CD1c-positive myeloid dendritic cell (primary cell): ENCODE results near the gene DONSON.

Experiments
- DNase-seq: peaks from one replicate; pipeline ENCODE4 v3.0.0-alpha.2; 2016; ENCODE audit errors: extremely low spot score

Gene DONSON

GRCh38 chr21:33561373-33561772, 27.1 kb downstream of the DONSON start:
- no peak for DNase-seq

GRCh38 chr21:33560965-33561364, 27.5 kb downstream of the DONSON start:
- DNase-seq: no peak

GRCh38 chr21:33559813-33560212, 28.7 kb downstream of the DONSON start:
- DNase-seq: no peak

- DNase-seq: no peak
These were observed 29.6 kb downstream of the DONSON start for GRCh38 chr21:33558777-33559421.

GRCh38 chr21:33557447-33557846, 31.0 kb downstream of the DONSON start:
- DNase-seq: no peak

GRCh38 chr21:33554982-33555344, 33.5 kb downstream of the DONSON start:
- DNase-seq: no peak

GRCh38 chr21:33554236-33554981, 34.1 kb downstream of the DONSON start:
- DNase-seq: no peak

- no peak for DNase-seq
These were observed 35.4 kb downstream of the DONSON start for GRCh38 chr21:33552999-33553598.

GRCh38 chr21:33552093-33552998, 36.1 kb downstream of the DONSON start:
- DNase-seq: no peak

- DNase-seq: no peak
These were observed 36.8 kb downstream of the DONSON start for GRCh38 chr21:33551664-33552063.

GRCh38 chr21:33550772-33551660, 37.5 kb downstream of the DONSON start:
- DNase-seq: no peak

- no peak for DNase-seq
These were observed 38.4 kb downstream of the DONSON start for GRCh38 chr21:33549848-33550771.

GRCh38 chr21:33546086-33546485, 42.4 kb downstream of the DONSON start:
- peak; percentile 31 for DNase-seq

GRCh38 chr21:33544451-33545195, 43.9 kb downstream of the DONSON start:
- DNase-seq: no peak

GRCh38 chr21:33543505-33544129, 44.9 kb downstream of the DONSON start:
- peak; percentile 79 for DNase-seq

- peak; percentile 99 for DNase-seq
These were observed 45.6 kb downstream of the DONSON start, which contains the start of gene SON for GRCh38 chr21:33542640-33543504. Gene SON (plus strand): TSS chr21:33543038. CDS start chr21:33543093, 55 bp downstream.

GRCh38 chr21:33541756-33542639, 46.5 kb downstream of the DONSON start, which contains the start of gene GART:
Gene GART (minus strand): TSS chr21:33542117. CDS start chr21:33539315, 2,802 bp downstream.
- DNase-seq: peak; percentile 87
